Caco-2 (cell line): ENCODE data around the gene HDAC9. TPM values are rescaled to one million over a fixed set of nuclear protein-coding genes. Genes with fewer than 3 reads are reported as not detected.

Experiments
- BruUV-seq: library from RNA; stranded (reverse); fragments of 400-500 nt; replicated peaks from 2 replicates; lab custom pipeline; 2021; lab: Mats Ljungman, UMichigan
- CTCF ChIA-PET: fragments of 300-600 bp; sonication (Branson Sonifier 250); formaldehyde crosslinking; loops from one replicate; lab custom pipeline; 2022; ENCODE audit warnings: antibody characterized with exemption; lab: Charles Lee
- POLR2A ChIA-PET: fragments of 300-600 bp; sonication (Branson Sonifier 250); formaldehyde crosslinking; loops from one replicate; lab custom pipeline; 2022; ENCODE audit warnings: antibody characterized with exemption; lab: Charles Lee
- DNase-seq, 2 experiments: peaks; one replicate each; pipeline versions ENCODE4 v3.0.0 to v3.0.0-alpha.2; 2020 to 2022
- H3K27me3 ChIP-seq: replicated peaks from 2 replicates; pipeline ENCODE4 v1.6.0; 2011; ENCODE audit warnings: low read length; ENCODE audit not compliant: control insufficient read depth, insufficient read depth
- H3K36me3 ChIP-seq: 2 replicates; pipeline ENCODE4 v1.5.1; 2011; ENCODE audit warnings: low read length; ENCODE audit not compliant: control insufficient read depth, insufficient read depth
- H3K4me1 ChIP-seq: fragments of 250-450 bp; sonication (Bioruptor Pico); 2 replicates; pipeline ENCODE4 v1.5.1; 2020; ENCODE audit warnings: mild to moderate bottlenecking
- H3K4me3 ChIP-seq: 2 replicates; pipeline ENCODE4 v1.5.1; 2011; ENCODE audit warnings: low read depth, mild to moderate bottlenecking, control low read depth, low read length
- H3K9me3 ChIP-seq: fragments of 250-450 bp; sonication (Bioruptor Pico); 2 replicates; pipeline ENCODE4 v1.5.1; 2020; ENCODE audit warnings: mild to moderate bottlenecking, moderate library complexity
- H3K27ac Mint-ChIP-seq: one replicate; pipeline ENCODE4 v1.8.0; 2022; ENCODE audit warnings: mixed read lengths; ENCODE audit not compliant: unreplicated experiment
- H3K27me3 Mint-ChIP-seq: one replicate; pipeline ENCODE4 v1.8.0; 2022; ENCODE audit warnings: mixed read lengths; ENCODE audit not compliant: insufficient read depth, unreplicated experiment
- H3K36me3 Mint-ChIP-seq: one replicate; pipeline ENCODE4 v1.8.0; 2022; ENCODE audit warnings: mild to moderate bottlenecking, mixed read lengths; ENCODE audit not compliant: insufficient read depth, unreplicated experiment
- H3K4me1 Mint-ChIP-seq: one replicate; pipeline ENCODE4 v1.8.0; 2022; ENCODE audit warnings: low read depth, mixed read lengths; ENCODE audit not compliant: unreplicated experiment
- H3K4me3 Mint-ChIP-seq: one replicate; pipeline ENCODE4 v1.8.0; 2022; ENCODE audit warnings: mild to moderate bottlenecking, moderate library complexity, mixed read lengths; ENCODE audit not compliant: unreplicated experiment
- H3K9me3 Mint-ChIP-seq: one replicate; pipeline ENCODE4 v1.8.0; 2022; ENCODE audit warnings: mixed read lengths; ENCODE audit not compliant: unreplicated experiment
- intact Hi-C: fragments of 100-400 bp; cut with micrococcal nuclease; formaldehyde crosslinking; loops from one replicate; pipeline ENCODE4 v1.10.0; 2022; ENCODE audit not compliant: unreplicated experiment
- total RNA-seq: library from RNA; stranded (reverse); gene quantifications from 2 replicates; pipeline ENCODE4 v1.2.3, GENCODE V29; 2022
- TF ChIP-seq, protein P1 (sequence below), 2 experiments: fragments of 200-600 bp in 1 of 2; IDR thresholded peaks; 1 replicate in 1 of 2; 2 replicates in 1 of 2; pipeline versions ENCODE4 v1.5.1 to v1.8.0; 2011 to 2022; ENCODE audit warnings: antibody characterized with exemption in 1 of 2, control low read depth in 1 of 2, inconsistent platforms in 1 of 2, low read depth in 1 of 2, low read length in 1 of 2, mild to moderate bottlenecking in 1 of 2, moderate library complexity in 1 of 2; ENCODE audit not compliant: insufficient read depth in 1 of 2, severe bottlenecking in 1 of 2, unreplicated experiment in 1 of 2

The HDAC9 gene
- total RNA-seq, 1 experiment from 2014 or later = 0.27 TPM

DNA sequence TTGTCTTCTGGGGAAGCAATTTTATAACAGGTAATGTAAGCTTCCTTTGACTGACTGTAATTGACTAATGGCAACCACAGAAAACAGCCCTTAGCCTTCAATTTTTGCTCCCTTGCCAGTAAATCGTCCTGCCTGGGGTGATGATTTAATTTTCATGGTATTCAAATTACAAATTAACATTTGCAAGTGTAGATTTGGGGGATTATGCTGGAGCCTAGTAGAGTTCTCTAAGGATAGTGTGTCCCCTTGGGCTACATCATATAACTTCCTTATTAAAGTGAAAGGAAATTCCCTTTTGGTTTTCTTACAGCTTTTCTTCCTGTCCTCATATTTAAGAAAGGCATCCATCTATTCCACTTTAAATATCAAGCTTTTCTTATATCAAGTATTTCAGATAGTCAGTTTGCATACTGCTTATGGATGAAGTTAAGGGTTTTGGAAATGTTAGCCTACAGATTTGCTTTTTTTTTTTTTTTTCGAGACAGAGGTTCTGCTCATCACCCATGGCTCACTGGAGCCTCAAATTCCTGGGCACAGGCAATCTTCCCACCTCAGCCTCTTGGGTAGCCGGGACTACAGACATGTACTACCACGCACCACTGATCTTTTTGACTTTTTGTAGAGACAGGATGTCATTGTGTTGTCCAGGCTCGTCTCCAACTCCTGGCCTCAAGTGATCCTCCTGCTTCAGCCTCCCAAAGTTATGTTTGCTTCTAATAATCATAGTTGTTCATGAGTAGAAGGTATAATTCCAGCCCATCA is 35.9 kb upstream of the HDAC9 start:
- Histone ChIP-seq H3K36me3 (no peaks in the 10 kb centered on the region), H3K4me3 (no peak overlapping the region), H3K9me3 (no peaks in the 10 kb centered on the region), H3K4me1 (no peaks in the 10 kb centered on the region), H3K27me3 (no peaks in the 10 kb centered on the region)
- Mint-ChIP-seq H3K9me3 (no peaks in the 10 kb centered on the region), H3K4me1 (no peaks in the 10 kb centered on the region), H3K27ac (no peak overlapping the region), H3K4me3 (no peak overlapping the region), H3K27me3 (no peaks in the 10 kb centered on the region), H3K36me3 (no peaks in the 10 kb centered on the region)
- DNase-seq = no peak
- ChIA-PET CTCF (no interaction called here), POLR2A (no interaction called here)
- TF ChIP-seq, protein P1, sequence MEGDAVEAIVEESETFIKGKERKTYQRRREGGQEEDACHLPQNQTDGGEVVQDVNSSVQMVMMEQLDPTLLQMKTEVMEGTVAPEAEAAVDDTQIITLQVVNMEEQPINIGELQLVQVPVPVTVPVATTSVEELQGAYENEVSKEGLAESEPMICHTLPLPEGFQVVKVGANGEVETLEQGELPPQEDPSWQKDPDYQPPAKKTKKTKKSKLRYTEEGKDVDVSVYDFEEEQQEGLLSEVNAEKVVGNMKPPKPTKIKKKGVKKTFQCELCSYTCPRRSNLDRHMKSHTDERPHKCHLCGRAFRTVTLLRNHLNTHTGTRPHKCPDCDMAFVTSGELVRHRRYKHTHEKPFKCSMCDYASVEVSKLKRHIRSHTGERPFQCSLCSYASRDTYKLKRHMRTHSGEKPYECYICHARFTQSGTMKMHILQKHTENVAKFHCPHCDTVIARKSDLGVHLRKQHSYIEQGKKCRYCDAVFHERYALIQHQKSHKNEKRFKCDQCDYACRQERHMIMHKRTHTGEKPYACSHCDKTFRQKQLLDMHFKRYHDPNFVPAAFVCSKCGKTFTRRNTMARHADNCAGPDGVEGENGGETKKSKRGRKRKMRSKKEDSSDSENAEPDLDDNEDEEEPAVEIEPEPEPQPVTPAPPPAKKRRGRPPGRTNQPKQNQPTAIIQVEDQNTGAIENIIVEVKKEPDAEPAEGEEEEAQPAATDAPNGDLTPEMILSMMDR (IDR thresholded peaks at IDR 0.05; ENCODE audit: insufficient read depth in 1 of 2, low read depth in 1 of 2, low read length in 1 of 2, severe bottlenecking in 1 of 2, unreplicated experiment in 1 of 2) = no peak
- BruUV-seq = no TSS peak
- intact Hi-C loops = no loop called here

DNA sequence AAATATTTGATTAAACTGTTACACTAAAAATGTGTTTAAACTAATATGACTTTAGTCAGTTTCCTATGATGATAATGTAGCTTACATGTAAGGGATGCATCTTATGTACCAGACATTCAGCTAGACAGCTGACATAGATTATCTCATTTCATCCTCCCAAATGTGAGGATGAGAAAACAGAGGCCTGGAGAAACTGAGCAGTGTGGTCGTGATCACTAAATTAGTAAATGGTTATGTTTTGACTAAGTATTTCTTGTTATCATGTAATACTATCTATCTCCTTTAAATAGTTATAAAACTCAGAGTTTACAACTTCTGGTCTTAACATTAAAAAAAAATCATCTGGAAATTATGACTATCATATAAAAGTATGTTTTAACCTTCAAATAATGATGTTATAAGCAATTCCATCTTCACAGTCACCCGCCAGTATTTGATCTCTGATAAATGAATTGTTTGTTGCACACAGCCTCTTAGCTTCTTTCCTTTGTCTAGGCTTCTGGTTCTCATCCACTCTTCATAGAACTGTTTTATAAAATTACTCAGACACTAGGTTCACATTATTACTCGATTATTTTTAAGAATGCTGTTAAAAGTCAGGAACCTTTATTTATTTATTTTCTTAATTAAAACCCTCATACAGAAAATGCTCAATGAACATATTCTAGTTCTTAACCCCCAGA is 33.6 kb upstream of the HDAC9 start:
- Histone ChIP-seq H3K9me3 (no peaks in the 10 kb centered on the region), H3K27me3 (no peaks in the 10 kb centered on the region), H3K4me3 (no peak overlapping the region), H3K4me1 (no peaks in the 10 kb centered on the region), H3K36me3 (no peaks in the 10 kb centered on the region)
- DNase-seq = no peak
- Mint-ChIP-seq H3K27me3 (no peaks in the 10 kb centered on the region), H3K4me3 (no peak overlapping the region), H3K27ac (no peak overlapping the region), H3K9me3 (no peaks in the 10 kb centered on the region), H3K4me1 (no peaks in the 10 kb centered on the region), H3K36me3 (no peaks in the 10 kb centered on the region)
- TF ChIP-seq, protein P1 (IDR thresholded peaks at IDR 0.05; ENCODE audit: insufficient read depth in 1 of 2, low read depth in 1 of 2, low read length in 1 of 2, severe bottlenecking in 1 of 2, unreplicated experiment in 1 of 2) = no peak
- intact Hi-C loops = no loop called here
- CTCF ChIA-PET = no interaction called here
- POLR2A ChIA-PET = no interaction called here
- BruUV-seq = no TSS peak

DNA sequence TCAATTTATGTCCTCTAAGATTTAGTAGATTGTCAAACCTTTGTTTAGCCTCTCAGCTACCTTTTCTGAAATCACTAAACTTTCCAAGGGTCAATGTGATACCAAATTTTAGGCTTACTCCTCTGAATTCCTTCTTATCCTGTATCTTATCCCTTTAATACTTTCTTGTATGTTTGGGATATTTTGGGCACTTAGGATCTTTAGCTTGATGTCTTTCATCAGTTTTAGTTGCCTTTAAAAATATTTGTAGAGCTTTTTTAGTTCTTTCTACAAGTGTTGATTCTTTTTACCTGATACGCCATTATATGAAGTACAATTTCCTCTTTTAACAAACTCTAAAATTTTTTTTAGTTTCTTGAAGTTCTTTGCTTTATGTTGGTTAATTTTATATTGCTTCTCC is 30.7 kb upstream of the HDAC9 start:
- Mint-ChIP-seq H3K36me3 (no peaks in the 10 kb centered on the region), H3K4me1 (peaks cover 5% of the 10 kb centered on the region), H3K27ac (no peak overlapping the region), H3K27me3 (no peaks in the 10 kb centered on the region), H3K9me3 (no peaks in the 10 kb centered on the region), H3K4me3 (no peak overlapping the region)
- ChIA-PET CTCF (no interaction called here), POLR2A (no interaction called here)
- DNase-seq = no peak
- Histone ChIP-seq H3K9me3 (no peaks in the 10 kb centered on the region), H3K27me3 (no peaks in the 10 kb centered on the region), H3K4me1 (peaks cover 8% of the 10 kb centered on the region; the same call in 1 of the 2 replicates), H3K4me3 (no peak overlapping the region), H3K36me3 (no peaks in the 10 kb centered on the region)
- BruUV-seq = no TSS peak
- intact Hi-C loops = no loop called here
- TF ChIP-seq, protein P1 (IDR thresholded peaks at IDR 0.05; ENCODE audit: insufficient read depth in 1 of 2, low read depth in 1 of 2, low read length in 1 of 2, severe bottlenecking in 1 of 2, unreplicated experiment in 1 of 2) = no peak
